Measurements from ENCODE around the gene SNX24.
"Not testable (repeated sequence)": the region's sequence is repeated elsewhere in the genome, so short reads cannot be mapped to it uniquely, and the experiment has no call there.

Gene SNX24

GRCh38 chr5:122924719-122925395, 79.4 kb downstream of the SNX24 start:
- DNase-seq = no peak

GRCh38 chr5:122929001-122929400, 83.6 kb downstream of the SNX24 start:
- DNase-seq = no peak

- DNase-seq = no peak
Measured at GRCh38 chr5:122929980-122930379, 84.6 kb downstream of the SNX24 start.

- DNase-seq = no peak
Measured at GRCh38 chr5:122933956-122934355, 88.5 kb downstream of the SNX24 start.

- DNase-seq = no peak
Measured at GRCh38 chr5:122936088-122936487, 90.7 kb downstream of the SNX24 start.

- DNase-seq = no peak
Measured at GRCh38 chr5:122937914-122938313, 92.5 kb downstream of the SNX24 start.

GRCh38 chr5:122940890-122941289, 95.5 kb downstream of the SNX24 start:
- no peak for DNase-seq

GRCh38 chr5:122941737-122942136, 96.3 kb downstream of the SNX24 start:
- DNase-seq = no peak

GRCh38 chr5:122942164-122942914, 96.9 kb downstream of the SNX24 start:
- DNase-seq = no peak

GRCh38 chr5:122943050-122943698, 97.8 kb downstream of the SNX24 start:
- no peak for DNase-seq

GRCh38 chr5:122944051-122944450, 98.6 kb downstream of the SNX24 start:
- DNase-seq = no peak

- no peak for DNase-seq
Measured at GRCh38 chr5:122947372-122947771, 102.0 kb downstream of the SNX24 start.

GRCh38 chr5:122947772-122948171, 102.4 kb downstream of the SNX24 start:
- no peak for DNase-seq

GRCh38 chr5:122948319-122948718, 102.9 kb downstream of the SNX24 start:
- DNase-seq = no peak

- DNase-seq = no peak
Measured at GRCh38 chr5:122951658-122952057, 106.2 kb downstream of the SNX24 start.

GRCh38 chr5:122954719-122955118, 109.3 kb downstream of the SNX24 start:
- no peak for DNase-seq

GRCh38 chr5:122957457-122957856, 112.0 kb downstream of the SNX24 start:
- no peak for DNase-seq

- DNase-seq = no peak
Measured at GRCh38 chr5:122959740-122960445, 114.5 kb downstream of the SNX24 start.

- DNase-seq = no peak
Measured at GRCh38 chr5:122963305-122963704, 117.9 kb downstream of the SNX24 start.

- DNase-seq = no peak
Measured at GRCh38 chr5:122965111-122965510, 119.7 kb downstream of the SNX24 start.

- no peak for DNase-seq
Measured at GRCh38 chr5:122967085-122967484, 121.7 kb downstream of the SNX24 start.

- no peak for DNase-seq
Measured at GRCh38 chr5:122967625-122968024, 122.2 kb downstream of the SNX24 start.

- DNase-seq = not testable (repeated sequence)
Measured at GRCh38 chr5:122968056-122968455, 122.6 kb downstream of the SNX24 start.

Data from activated CD4-positive, alpha-beta T cell treated with anti-CD3 and anti-CD28 coated beads for 48 hours (primary cell).